ENCODE data around the gene CLNK. TPM values are rescaled to one million over a fixed set of nuclear protein-coding genes. Genes with fewer than 3 reads are reported as not detected.

Gene CLNK
- not detected for total RNA-seq

GRCh38 chr4:10684631-10685030, at the start of gene CLNK:
Gene CLNK (minus strand): TSS chr4:10684768. CDS start chr4:10667869, 16,899 bp downstream.
- DNase-seq, result no peak

- DNase-seq, result no peak
Observed at GRCh38 chr4:10733481-10734062, 49.0 kb upstream of the CLNK start.

- no peak for DNase-seq
Observed at GRCh38 chr4:10732914-10733415, 48.4 kb upstream of the CLNK start.

- DNase-seq, result no peak
Observed at GRCh38 chr4:10732235-10732913, 47.8 kb upstream of the CLNK start.

- no peak for DNase-seq
Observed at GRCh38 chr4:10731690-10732089, 47.1 kb upstream of the CLNK start.

GRCh38 chr4:10731162-10731561, 46.6 kb upstream of the CLNK start:
- no peak for DNase-seq

GRCh38 chr4:10730590-10730989, 46.0 kb upstream of the CLNK start:
- no peak for DNase-seq

- DNase-seq, result no peak
Observed at GRCh38 chr4:10730019-10730418, 45.5 kb upstream of the CLNK start.

- no peak for DNase-seq
Observed at GRCh38 chr4:10729366-10729765, 44.8 kb upstream of the CLNK start.

GRCh38 chr4:10728016-10728415, 43.4 kb upstream of the CLNK start:
- DNase-seq, result no peak

GRCh38 chr4:10727140-10727880, 42.7 kb upstream of the CLNK start:
- DNase-seq, result no peak

- no peak for DNase-seq
Observed at GRCh38 chr4:10722957-10723356, 38.4 kb upstream of the CLNK start.

GRCh38 chr4:10721616-10722015, 37.0 kb upstream of the CLNK start:
- no peak for DNase-seq

- no peak for DNase-seq
Observed at GRCh38 chr4:10716163-10716562, 31.6 kb upstream of the CLNK start.

- DNase-seq, result peak; percentile 39
Observed at GRCh38 chr4:10715696-10716095, 31.1 kb upstream of the CLNK start.

- DNase-seq, result no peak
Observed at GRCh38 chr4:10715135-10715534, 30.6 kb upstream of the CLNK start.

GRCh38 chr4:10713591-10713990, 29.0 kb upstream of the CLNK start:
- DNase-seq, result no peak

- DNase-seq, result peak; percentile 13
Observed at GRCh38 chr4:10706236-10706635, 21.7 kb upstream of the CLNK start.

GRCh38 chr4:10704430-10704810, 19.9 kb upstream of the CLNK start:
- no peak for DNase-seq

GRCh38 chr4:10703766-10704429, 19.3 kb upstream of the CLNK start:
- no peak for DNase-seq

- DNase-seq, result no peak
Observed at GRCh38 chr4:10703156-10703555, 18.6 kb upstream of the CLNK start.

- no peak for DNase-seq
Observed at GRCh38 chr4:10701702-10702460, 17.3 kb upstream of the CLNK start.
